K562 (cell line): ENCODE data around the gene CSNK1D. TPM values are rescaled to one million over a fixed set of nuclear protein-coding genes. Genes with fewer than 3 reads are reported as not detected.
A peak's percentile ranks its signal among the peaks of the same experiment; 100 is the strongest.

ENCODE experiments used
- ARID1B ChIP-seq: fragments of 450-650 bp; IDR thresholded peaks from 2 replicates; pipeline ENCODE4 v1.6.1; 2016; ENCODE audit warnings: antibody characterized with exemption, mild to moderate bottlenecking, inconsistent platforms
- BRCA1 ChIP-seq, 2 experiments: fragments of 450-650 bp in 1 of 2; sonication (generic) in 1 of 2; formaldehyde crosslinking in 1 of 2; IDR thresholded peaks; 2 replicates each; pipeline versions ENCODE4 v1.5.0 to v1.6.1; 2017 to 2020; ENCODE audit warnings: mild to moderate bottlenecking in 1 of 2, missing genetic modification reagents in 1 of 2
- KDM4B ChIP-seq, 2 experiments: fragments of 450-650 bp in 1 of 2; sonication (generic) in 1 of 2; IDR thresholded peaks; 2 replicates each; pipeline ENCODE4 v1.6.1; 2016 to 2017; ENCODE audit warnings: borderline replicate concordance in 2 of 2, antibody characterized with exemption in 1 of 2, low read depth in 1 of 2, mild to moderate bottlenecking in 1 of 2
- MED1 ChIP-seq: sonication (generic); formaldehyde crosslinking; IDR thresholded peaks from 2 replicates; pipeline ENCODE4 v1.8.1; 2023; ENCODE audit warnings: missing genetic modification reagents, borderline replicate concordance
- MEIS2 ChIP-seq: fragments of 450-650 bp; IDR thresholded peaks from 2 replicates; pipeline ENCODE4 v1.6.1; 2014; ENCODE audit warnings: mild to moderate bottlenecking; ENCODE audit not compliant: partially characterized antibody
- NCOA1 ChIP-seq: fragments of 450-650 bp; IDR thresholded peaks from 2 replicates; pipeline ENCODE4 v1.6.1; 2016; ENCODE audit warnings: low read depth
- SP1 ChIP-seq: sonication (generic); formaldehyde crosslinking; IDR thresholded peaks from 2 replicates; pipeline ENCODE4 v1.8.1; 2022; ENCODE audit warnings: mild to moderate bottlenecking, missing genetic modification reagents
- SUPT5H ChIP-seq: fragments of 450-650 bp; IDR thresholded peaks from 2 replicates; pipeline ENCODE4 v1.6.1; 2016
- ZNF134 ChIP-seq: fragments of 250-450 bp; sonication (Bioruptor Pico); conservative IDR thresholded peaks from 2 replicates; pipeline ENCODE4 v1.4.0; 2020
- ZNF24 ChIP-seq: fragments of 450-650 bp; IDR thresholded peaks from 2 replicates; pipeline ENCODE4 v1.6.1; 2016
- ZNF263 ChIP-seq: sonication (generic); formaldehyde crosslinking; IDR thresholded peaks from 2 replicates; pipeline ENCODE4 v1.8.0; 2022; ENCODE audit warnings: mild to moderate bottlenecking, missing genetic modification reagents, borderline replicate concordance
- ZNF766 ChIP-seq: fragments of 200-800 bp; sonication (Bioruptor generic); conservative IDR thresholded peaks from 2 replicates; pipeline ENCODE4 v1.6.1; 2016; ENCODE audit warnings: missing genetic modification characterization, missing compliant biosample characterization
- polyA plus RNA-seq, 8 experiments: library from polyadenylated mRNA; depleted of rRNA in 4 of 8; stranded (reverse) in 5 of 8; unstranded in 3 of 8; fragments of >200 nt; fragmentation: Nextera tagmentation in 2 of 8; fragmentation: Illumina TruSeq in 1 of 8; extraction: Ambion mirVana in 2 of 8; extraction: Trizol in 1 of 8; gene quantifications; 2 replicates each; pipeline versions ENCODE4 v1.2.1 to v1.2.3, GENCODE V29; 2011 to 2014; ENCODE audit warnings: inconsistent platforms in 1 of 8, missing spikeins in 1 of 8
- total RNA-seq, 7 experiments: library from RNA; depleted of rRNA in 6 of 7; stranded (reverse); fragments of >200 nt in 6 of 7; fragmentation: Illumina TruSeq in 2 of 7; extraction: Trizol in 2 of 7; gene quantifications; 2 replicates each; pipeline versions ENCODE4 v1.2.1 to v1.2.3, GENCODE V29; 2011 to 2021; ENCODE audit warnings: low replicate concordance in 1 of 7
- TF ChIP-seq, protein P1 (sequence below), 2 experiments: IDR thresholded peaks; 2 replicates each; pipeline ENCODE4 v1.6.1; 2012; ENCODE audit warnings: improper control_type of control experiment in 2 of 2, low read depth in 2 of 2, low read length in 2 of 2, borderline replicate concordance in 1 of 2
- TF ChIP-seq, protein P2 (sequence below): fragments of 450-650 bp; formaldehyde crosslinking; IDR thresholded peaks from 2 replicates; pipeline ENCODE4 v1.4.0; 2020; ENCODE audit warnings: mild to moderate bottlenecking, moderate library complexity
- TF ChIP-seq, protein P3 (sequence below): sonication (generic); formaldehyde crosslinking; IDR thresholded peaks from 2 replicates; pipeline ENCODE4 v1.9.0; 2022; ENCODE audit warnings: mild to moderate bottlenecking, missing genetic modification reagents
- TF ChIP-seq, protein P4 (sequence below): IDR thresholded peaks from 2 replicates; pipeline ENCODE4 v1.6.1; 2012; ENCODE audit warnings: low read depth, low read length, improper control_type of control experiment, borderline replicate concordance
- TF ChIP-seq, protein P5 (sequence below): fragments of 250-450 bp; sonication (Bioruptor Pico); IDR thresholded peaks from 2 replicates; pipeline ENCODE4 v1.5.0; 2021
- TF ChIP-seq, protein P6 (sequence below): fragments of 450-650 bp; formaldehyde crosslinking; IDR thresholded peaks from 2 replicates; pipeline ENCODE4 v1.4.0; 2020; ENCODE audit warnings: mild to moderate bottlenecking, moderate library complexity

CSNK1D gene
- total and polyA plus RNA-seq, 9 of the 15 experiments (the other 6 are each of a cell fraction or from before 2014, with no cell fraction given): 6.5 to 133 (median 41.3) TPM

DNA sequence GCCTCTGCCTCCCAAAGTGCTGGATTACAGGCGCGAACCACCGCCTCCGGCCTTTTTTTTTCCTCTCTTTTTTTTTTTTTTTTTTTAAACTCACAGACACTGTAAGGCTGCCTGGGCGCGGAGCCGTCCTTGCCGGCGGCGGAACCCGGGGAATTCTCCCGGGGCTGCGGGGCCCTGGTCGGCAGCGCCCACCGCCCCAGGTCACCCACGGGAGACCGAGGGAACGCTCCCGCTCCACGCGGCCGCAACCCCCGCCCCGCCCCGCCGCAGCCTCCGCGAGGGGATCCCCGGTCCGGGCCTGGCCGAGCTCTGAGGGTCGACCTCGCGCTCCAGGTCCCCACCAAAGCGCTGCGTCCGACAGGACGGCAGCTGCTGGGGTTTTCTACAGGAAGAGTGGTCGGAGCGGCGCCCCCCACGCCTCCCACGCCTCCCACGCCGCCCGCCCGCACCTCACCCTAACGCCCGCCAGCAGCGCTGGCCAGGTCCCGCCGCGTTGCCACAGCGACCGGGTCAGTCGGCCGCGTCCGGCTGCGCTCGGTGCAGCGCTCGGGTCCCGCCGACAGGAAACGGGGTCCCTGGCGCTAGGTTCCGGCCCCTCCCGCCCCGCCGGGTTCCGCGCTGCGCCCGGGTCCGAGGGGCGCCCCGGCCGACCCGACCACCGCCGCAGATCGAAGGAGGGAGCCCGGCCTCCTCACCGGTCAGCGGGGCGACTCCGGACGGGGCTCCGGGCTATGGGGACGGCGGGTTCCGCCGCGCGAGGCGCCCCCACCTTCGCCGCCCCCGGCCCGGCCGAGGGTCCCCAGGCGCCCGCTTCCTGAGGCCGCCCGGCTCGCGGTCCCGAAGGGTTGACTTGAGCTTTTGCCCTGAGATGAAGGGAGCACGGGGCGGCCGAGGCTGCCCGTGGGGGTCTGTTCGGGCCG, 60.9 kb downstream of the CSNK1D start, which contains the start of gene CCDC57 (continued):
- TF ChIP-seq, protein P1, sequence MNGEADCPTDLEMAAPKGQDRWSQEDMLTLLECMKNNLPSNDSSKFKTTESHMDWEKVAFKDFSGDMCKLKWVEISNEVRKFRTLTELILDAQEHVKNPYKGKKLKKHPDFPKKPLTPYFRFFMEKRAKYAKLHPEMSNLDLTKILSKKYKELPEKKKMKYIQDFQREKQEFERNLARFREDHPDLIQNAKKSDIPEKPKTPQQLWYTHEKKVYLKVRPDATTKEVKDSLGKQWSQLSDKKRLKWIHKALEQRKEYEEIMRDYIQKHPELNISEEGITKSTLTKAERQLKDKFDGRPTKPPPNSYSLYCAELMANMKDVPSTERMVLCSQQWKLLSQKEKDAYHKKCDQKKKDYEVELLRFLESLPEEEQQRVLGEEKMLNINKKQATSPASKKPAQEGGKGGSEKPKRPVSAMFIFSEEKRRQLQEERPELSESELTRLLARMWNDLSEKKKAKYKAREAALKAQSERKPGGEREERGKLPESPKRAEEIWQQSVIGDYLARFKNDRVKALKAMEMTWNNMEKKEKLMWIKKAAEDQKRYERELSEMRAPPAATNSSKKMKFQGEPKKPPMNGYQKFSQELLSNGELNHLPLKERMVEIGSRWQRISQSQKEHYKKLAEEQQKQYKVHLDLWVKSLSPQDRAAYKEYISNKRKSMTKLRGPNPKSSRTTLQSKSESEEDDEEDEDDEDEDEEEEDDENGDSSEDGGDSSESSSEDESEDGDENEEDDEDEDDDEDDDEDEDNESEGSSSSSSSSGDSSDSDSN (IDR thresholded peaks at IDR 0.05; ENCODE audit: borderline replicate concordance in 1 of 2, low read depth in 2 of 2, low read length in 2 of 2): 0 out of 4 replicates have a peak, but pooled peaks of 1 of the 2 experiments have one; percentile 14
- no peak for TF ChIP-seq BRCA1 (IDR thresholded peaks at IDR 0.05)
- TF ChIP-seq BRCA1 (CRISPR knock-in tag; IDR thresholded peaks at IDR 0.05): no peak
- no peak for TF ChIP-seq MEIS2
- TF ChIP-seq, protein P2, sequence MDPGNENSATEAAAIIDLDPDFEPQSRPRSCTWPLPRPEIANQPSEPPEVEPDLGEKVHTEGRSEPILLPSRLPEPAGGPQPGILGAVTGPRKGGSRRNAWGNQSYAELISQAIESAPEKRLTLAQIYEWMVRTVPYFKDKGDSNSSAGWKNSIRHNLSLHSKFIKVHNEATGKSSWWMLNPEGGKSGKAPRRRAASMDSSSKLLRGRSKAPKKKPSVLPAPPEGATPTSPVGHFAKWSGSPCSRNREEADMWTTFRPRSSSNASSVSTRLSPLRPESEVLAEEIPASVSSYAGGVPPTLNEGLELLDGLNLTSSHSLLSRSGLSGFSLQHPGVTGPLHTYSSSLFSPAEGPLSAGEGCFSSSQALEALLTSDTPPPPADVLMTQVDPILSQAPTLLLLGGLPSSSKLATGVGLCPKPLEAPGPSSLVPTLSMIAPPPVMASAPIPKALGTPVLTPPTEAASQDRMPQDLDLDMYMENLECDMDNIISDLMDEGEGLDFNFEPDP (CRISPR knock-in tag): 0 out of 2 replicates have a peak, but pooled peaks have one; percentile 32
- TF ChIP-seq, protein P3, sequence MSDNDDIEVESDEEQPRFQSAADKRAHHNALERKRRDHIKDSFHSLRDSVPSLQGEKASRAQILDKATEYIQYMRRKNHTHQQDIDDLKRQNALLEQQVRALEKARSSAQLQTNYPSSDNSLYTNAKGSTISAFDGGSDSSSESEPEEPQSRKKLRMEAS: peak; percentile 33; the same call in 1 of the 2 replicates
- no peak for TF ChIP-seq MED1 (CRISPR knock-in tag)
- peak; percentile 77 for TF ChIP-seq ZNF24
- peak; percentile 42; the same call in 1 of the 2 replicates for TF ChIP-seq NCOA1
- TF ChIP-seq ZNF263: no peak
- TF ChIP-seq ZNF134 (CRISPR knock-in tag): no peak
- TF ChIP-seq, protein P4, sequence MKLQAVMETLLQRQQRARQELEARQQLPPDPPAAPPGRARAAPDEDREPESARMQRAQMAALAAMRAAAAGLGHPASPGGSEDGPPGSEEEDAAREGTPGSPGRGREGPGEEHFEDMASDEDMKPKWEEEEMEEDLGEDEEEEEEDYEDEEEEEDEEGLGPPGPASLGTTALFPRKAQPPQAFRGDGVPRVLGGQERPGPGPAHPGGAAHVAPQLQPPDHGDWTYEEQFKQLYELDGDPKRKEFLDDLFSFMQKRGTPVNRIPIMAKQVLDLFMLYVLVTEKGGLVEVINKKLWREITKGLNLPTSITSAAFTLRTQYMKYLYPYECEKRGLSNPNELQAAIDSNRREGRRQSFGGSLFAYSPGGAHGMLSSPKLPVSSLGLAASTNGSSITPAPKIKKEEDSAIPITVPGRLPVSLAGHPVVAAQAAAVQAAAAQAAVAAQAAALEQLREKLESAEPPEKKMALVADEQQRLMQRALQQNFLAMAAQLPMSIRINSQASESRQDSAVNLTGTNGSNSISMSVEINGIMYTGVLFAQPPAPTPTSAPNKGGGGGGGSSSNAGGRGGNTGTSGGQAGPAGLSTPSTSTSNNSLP: 0 out of 2 replicates have a peak, but pooled peaks have one; percentile 20
- TF ChIP-seq, protein P5, sequence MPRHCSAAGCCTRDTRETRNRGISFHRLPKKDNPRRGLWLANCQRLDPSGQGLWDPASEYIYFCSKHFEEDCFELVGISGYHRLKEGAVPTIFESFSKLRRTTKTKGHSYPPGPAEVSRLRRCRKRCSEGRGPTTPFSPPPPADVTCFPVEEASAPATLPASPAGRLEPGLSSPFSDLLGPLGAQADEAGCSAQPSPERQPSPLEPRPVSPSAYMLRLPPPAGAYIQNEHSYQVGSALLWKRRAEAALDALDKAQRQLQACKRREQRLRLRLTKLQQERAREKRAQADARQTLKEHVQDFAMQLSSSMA (CRISPR knock-in tag): no peak
- peak; percentile 55 for TF ChIP-seq ZNF766 (CRISPR knock-in tag)
- TF ChIP-seq, protein P6, sequence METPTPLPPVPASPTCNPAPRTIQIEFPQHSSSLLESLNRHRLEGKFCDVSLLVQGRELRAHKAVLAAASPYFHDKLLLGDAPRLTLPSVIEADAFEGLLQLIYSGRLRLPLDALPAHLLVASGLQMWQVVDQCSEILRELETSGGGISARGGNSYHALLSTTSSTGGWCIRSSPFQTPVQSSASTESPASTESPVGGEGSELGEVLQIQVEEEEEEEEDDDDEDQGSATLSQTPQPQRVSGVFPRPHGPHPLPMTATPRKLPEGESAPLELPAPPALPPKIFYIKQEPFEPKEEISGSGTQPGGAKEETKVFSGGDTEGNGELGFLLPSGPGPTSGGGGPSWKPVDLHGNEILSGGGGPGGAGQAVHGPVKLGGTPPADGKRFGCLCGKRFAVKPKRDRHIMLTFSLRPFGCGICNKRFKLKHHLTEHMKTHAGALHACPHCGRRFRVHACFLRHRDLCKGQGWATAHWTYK: peak; percentile 61; the same call in 1 of the 2 replicates
- TF ChIP-seq SP1: no peak
- TF ChIP-seq KDM4B (IDR thresholded peaks at IDR 0.05; ENCODE audit: borderline replicate concordance in 2 of 2, low read depth in 1 of 2): 0 out of 4 replicates have a peak, but pooled peaks of 1 of the 2 experiments have one; percentile 56
- peak; percentile 43; the same call in 1 of the 2 replicates for TF ChIP-seq ARID1B
- TF ChIP-seq SUPT5H: peak; percentile 58
